Measurements from ENCODE around the gene FILIP1L. TPM values are rescaled to one million over a fixed set of nuclear protein-coding genes. Genes with fewer than 3 reads are reported as not detected.

The FILIP1L gene
- polyA plus RNA-seq, 1 of the 3 experiments (the other 2 are of a cell fraction) = 26.8 TPM

DNA sequence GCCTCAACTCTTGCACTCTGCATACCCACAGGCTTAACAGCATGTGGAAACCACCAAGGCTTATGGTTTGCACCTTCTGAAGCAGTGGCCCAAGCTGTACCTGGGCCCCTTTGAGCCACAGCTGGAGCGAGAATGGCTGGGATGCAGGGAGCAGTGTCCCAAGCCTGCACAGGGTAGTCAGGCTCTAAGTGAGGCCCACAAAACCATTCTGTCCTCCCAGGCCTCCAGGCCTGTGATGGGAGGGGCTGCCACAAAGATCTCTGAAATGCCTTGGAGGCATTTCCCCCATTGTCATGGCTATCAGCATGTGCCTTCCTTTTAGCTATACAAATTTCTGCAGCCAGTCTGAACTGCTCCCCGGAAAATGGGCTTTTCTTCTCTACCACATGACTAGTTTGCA, 309.1 kb downstream of the FILIP1L start:
- Histone ChIP-seq H3K27me3 (ENCODE audit: insufficient read depth) (no peaks in the 10 kb centered on the region), H3K36me3 (replicated peaks in 1 of 2; ENCODE audit: control insufficient read depth in 1 of 2, insufficient read depth in 2 of 2, low read length in 1 of 2) (no peaks in the 10 kb centered on the region), H3F3A (replicated peaks; ENCODE audit: insufficient read depth) (no peaks in the 10 kb centered on the region), H3K9me3 (no peaks in the 10 kb centered on the region; the same call in 1 of the 2 replicates), H3K9ac (no peak overlapping the region), H3K9me2 (no peaks in the 10 kb centered on the region), H3K4me1 (ENCODE audit: control insufficient read depth in 1 of 2, insufficient read depth in 2 of 2, low read depth in 1 of 2, low read length in 1 of 2) (no peaks in the 10 kb centered on the region), H3K27ac (ENCODE audit: low read depth in 2 of 2, low read length in 1 of 2) (no peak overlapping the region), H2AFZ (ENCODE audit: low read depth) (no peak overlapping the region), H3K4me2 (no peak overlapping the region), H3K4me3 (ENCODE audit: low read depth in 2 of 2, low read length in 1 of 2) (no peak overlapping the region), H4K20me1 (ENCODE audit: insufficient read depth) (no peaks in the 10 kb centered on the region), H3K79me2 (ENCODE audit: insufficient read depth) (no peaks in the 10 kb centered on the region)
- CTCF ChIA-PET = interaction anchor here (1.7 kb wide), 1 partner anchor 16 kb away, joined by 5 read pairs; no protein-coding TSS in a partner anchor
- WGBS (ENCODE audit: low lambda C conversion rate) = 66% methylated on average over 2 of the region's 2 CpGs
- POLR2A ChIA-PET = no interaction called here
- TF ChIP-seq FOXM1 (IDR thresholded peaks at IDR 0.05; ENCODE audit: low read depth) = no peak
- DNase-seq = no peak

DNA sequence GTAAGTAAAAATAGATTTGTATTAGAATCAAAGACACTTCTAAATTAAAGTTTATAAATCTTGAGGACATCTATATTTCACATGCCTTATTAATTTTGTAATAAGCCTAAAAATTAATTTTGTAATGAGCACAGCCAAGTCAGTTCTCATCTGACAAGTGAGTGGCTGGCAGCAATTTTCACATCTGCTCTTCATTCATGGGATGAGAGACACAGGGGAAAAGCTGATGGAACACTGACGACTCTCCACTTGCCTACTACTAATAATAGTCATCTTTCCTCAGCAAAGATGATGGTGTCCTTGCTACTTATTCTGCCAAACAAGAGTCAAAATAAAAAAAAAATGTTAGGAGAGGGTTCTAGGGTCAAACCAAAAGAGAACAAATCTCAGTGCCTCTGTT, 311.0 kb downstream of the FILIP1L start:
- POLR2A ChIA-PET = no interaction called here
- Histone ChIP-seq H3K9ac (no peak overlapping the region), H3K27ac (ENCODE audit: low read depth in 2 of 2, low read length in 1 of 2) (no peak overlapping the region), H3K9me3 (no peaks in the 10 kb centered on the region; the same call in 1 of the 2 replicates), H2AFZ (ENCODE audit: low read depth) (no peak overlapping the region), H3K79me2 (ENCODE audit: insufficient read depth) (no peaks in the 10 kb centered on the region), H3K4me3 (ENCODE audit: low read depth in 2 of 2, low read length in 1 of 2) (no peak overlapping the region), H3K36me3 (replicated peaks in 1 of 2; ENCODE audit: control insufficient read depth in 1 of 2, insufficient read depth in 2 of 2, low read length in 1 of 2) (no peaks in the 10 kb centered on the region), H3K27me3 (ENCODE audit: insufficient read depth) (no peaks in the 10 kb centered on the region), H3K4me1 (ENCODE audit: control insufficient read depth in 1 of 2, insufficient read depth in 2 of 2, low read depth in 1 of 2, low read length in 1 of 2) (no peaks in the 10 kb centered on the region), H3K9me2 (no peaks in the 10 kb centered on the region), H4K20me1 (ENCODE audit: insufficient read depth) (no peaks in the 10 kb centered on the region), H3F3A (replicated peaks; ENCODE audit: insufficient read depth) (no peaks in the 10 kb centered on the region), H3K4me2 (no peak overlapping the region)
- DNase-seq = no peak
- CTCF ChIA-PET = interaction anchor here (1.7 kb wide), 1 partner anchor 14 kb away, joined by 5 read pairs; no protein-coding TSS in a partner anchor
- TF ChIP-seq, protein P1, sequence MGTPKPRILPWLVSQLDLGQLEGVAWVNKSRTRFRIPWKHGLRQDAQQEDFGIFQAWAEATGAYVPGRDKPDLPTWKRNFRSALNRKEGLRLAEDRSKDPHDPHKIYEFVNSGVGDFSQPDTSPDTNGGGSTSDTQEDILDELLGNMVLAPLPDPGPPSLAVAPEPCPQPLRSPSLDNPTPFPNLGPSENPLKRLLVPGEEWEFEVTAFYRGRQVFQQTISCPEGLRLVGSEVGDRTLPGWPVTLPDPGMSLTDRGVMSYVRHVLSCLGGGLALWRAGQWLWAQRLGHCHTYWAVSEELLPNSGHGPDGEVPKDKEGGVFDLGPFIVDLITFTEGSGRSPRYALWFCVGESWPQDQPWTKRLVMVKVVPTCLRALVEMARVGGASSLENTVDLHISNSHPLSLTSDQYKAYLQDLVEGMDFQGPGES (IDR thresholded peaks at IDR 0.05; ENCODE audit: low read depth, low read length) = no peak
- no peak for TF ChIP-seq TAF1 (IDR thresholded peaks at IDR 0.05; ENCODE audit: borderline replicate concordance, low read depth, low read length)
- TF ChIP-seq USF2 (IDR thresholded peaks at IDR 0.05; ENCODE audit: borderline replicate concordance, low read depth, low read length) = no peak
- TF ChIP-seq RCOR1 (IDR thresholded peaks at IDR 0.05; ENCODE audit: low read length) = no peak
- TF ChIP-seq ELF1 (IDR thresholded peaks at IDR 0.05) = no peak
- TF ChIP-seq, protein P2, sequence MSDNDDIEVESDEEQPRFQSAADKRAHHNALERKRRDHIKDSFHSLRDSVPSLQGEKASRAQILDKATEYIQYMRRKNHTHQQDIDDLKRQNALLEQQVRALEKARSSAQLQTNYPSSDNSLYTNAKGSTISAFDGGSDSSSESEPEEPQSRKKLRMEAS (IDR thresholded peaks at IDR 0.05; ENCODE audit: low read depth) = no peak
- TF ChIP-seq TEAD4 (IDR thresholded peaks at IDR 0.05; ENCODE audit: borderline replicate concordance, insufficient read depth) = no peak
- TF ChIP-seq, protein P3, sequence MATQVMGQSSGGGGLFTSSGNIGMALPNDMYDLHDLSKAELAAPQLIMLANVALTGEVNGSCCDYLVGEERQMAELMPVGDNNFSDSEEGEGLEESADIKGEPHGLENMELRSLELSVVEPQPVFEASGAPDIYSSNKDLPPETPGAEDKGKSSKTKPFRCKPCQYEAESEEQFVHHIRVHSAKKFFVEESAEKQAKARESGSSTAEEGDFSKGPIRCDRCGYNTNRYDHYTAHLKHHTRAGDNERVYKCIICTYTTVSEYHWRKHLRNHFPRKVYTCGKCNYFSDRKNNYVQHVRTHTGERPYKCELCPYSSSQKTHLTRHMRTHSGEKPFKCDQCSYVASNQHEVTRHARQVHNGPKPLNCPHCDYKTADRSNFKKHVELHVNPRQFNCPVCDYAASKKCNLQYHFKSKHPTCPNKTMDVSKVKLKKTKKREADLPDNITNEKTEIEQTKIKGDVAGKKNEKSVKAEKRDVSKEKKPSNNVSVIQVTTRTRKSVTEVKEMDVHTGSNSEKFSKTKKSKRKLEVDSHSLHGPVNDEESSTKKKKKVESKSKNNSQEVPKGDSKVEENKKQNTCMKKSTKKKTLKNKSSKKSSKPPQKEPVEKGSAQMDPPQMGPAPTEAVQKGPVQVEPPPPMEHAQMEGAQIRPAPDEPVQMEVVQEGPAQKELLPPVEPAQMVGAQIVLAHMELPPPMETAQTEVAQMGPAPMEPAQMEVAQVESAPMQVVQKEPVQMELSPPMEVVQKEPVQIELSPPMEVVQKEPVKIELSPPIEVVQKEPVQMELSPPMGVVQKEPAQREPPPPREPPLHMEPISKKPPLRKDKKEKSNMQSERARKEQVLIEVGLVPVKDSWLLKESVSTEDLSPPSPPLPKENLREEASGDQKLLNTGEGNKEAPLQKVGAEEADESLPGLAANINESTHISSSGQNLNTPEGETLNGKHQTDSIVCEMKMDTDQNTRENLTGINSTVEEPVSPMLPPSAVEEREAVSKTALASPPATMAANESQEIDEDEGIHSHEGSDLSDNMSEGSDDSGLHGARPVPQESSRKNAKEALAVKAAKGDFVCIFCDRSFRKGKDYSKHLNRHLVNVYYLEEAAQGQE (IDR thresholded peaks at IDR 0.05; ENCODE audit: low read depth, low read length) = no peak
- no peak for TF ChIP-seq MXI1 (IDR thresholded peaks at IDR 0.05; ENCODE audit: low read depth, low read length)
- 54% methylated on average over 1 of the region's 1 CpG for WGBS (ENCODE audit: low lambda C conversion rate)

Measured in SK-N-SH (cell line).